DOHH2 (cell line): ENCODE data around the gene SLC12A6.
"Not testable (repeated sequence)": the region's sequence is repeated elsewhere in the genome, so short reads cannot be mapped to it uniquely, and the experiment has no call there.

ENCODE experiments used
- H3F3A ChIP-seq: fragments of 200-600 bp; sonication (generic), shearing (Covaris generic); 2 replicates; pipeline ENCODE4 v1.6.0; 2016; ENCODE audit warnings: antibody characterized with exemption, mild to moderate bottlenecking; ENCODE audit not compliant: control insufficient read depth, insufficient read depth
- H3K27ac ChIP-seq: fragments of 200-600 bp; sonication (generic); 2 replicates; pipeline ENCODE4 v1.5.1; 2014; ENCODE audit warnings: low read depth, mild to moderate bottlenecking, low read length, moderate library complexity
- H3K27me3 ChIP-seq: fragments of 200-600 bp; sonication (generic); 2 replicates; pipeline ENCODE4 v1.6.1; 2014; ENCODE audit warnings: mild to moderate bottlenecking, low read length, mixed read lengths; ENCODE audit not compliant: control insufficient read depth
- H3K36me3 ChIP-seq: fragments of 200-600 bp; sonication (generic); 2 replicates; pipeline ENCODE4 v1.6.1; 2014; ENCODE audit warnings: mild to moderate bottlenecking, low read length, moderate library complexity, mixed read lengths; ENCODE audit not compliant: control insufficient read depth
- H3K4me1 ChIP-seq: fragments of 200-600 bp; sonication (generic); 2 replicates; pipeline ENCODE4 v1.6.1; 2014; ENCODE audit warnings: mild to moderate bottlenecking, low read length, mixed read lengths; ENCODE audit not compliant: control insufficient read depth
- H3K4me2 ChIP-seq: fragments of 200-600 bp; sonication (generic); 2 replicates; pipeline ENCODE4 v1.6.0; 2014; ENCODE audit warnings: mild to moderate bottlenecking, low read length, moderate library complexity
- H3K4me3 ChIP-seq: fragments of 200-600 bp; sonication (generic); 2 replicates; pipeline ENCODE4 v1.5.1; 2014; ENCODE audit warnings: mild to moderate bottlenecking, low read length, mixed read lengths
- H3K79me2 ChIP-seq: fragments of 200-600 bp; sonication (generic); 2 replicates; pipeline ENCODE4 v1.6.1; 2014; ENCODE audit warnings: mild to moderate bottlenecking, low read length, mixed read lengths; ENCODE audit not compliant: control insufficient read depth
- H3K9me2 ChIP-seq: fragments of 200-600 bp; sonication (generic); replicated peaks from 2 replicates; pipeline ENCODE4 v1.6.1; 2014; ENCODE audit warnings: mild to moderate bottlenecking, low read length, mixed read lengths; ENCODE audit not compliant: control insufficient read depth
- H3K9me3 ChIP-seq: fragments of 200-600 bp; sonication (generic); 2 replicates; pipeline ENCODE4 v1.6.1; 2014; ENCODE audit warnings: antibody characterized with exemption, low read length, mixed read lengths; ENCODE audit not compliant: control insufficient read depth, insufficient read depth
- H4K20me1 ChIP-seq: fragments of 200-600 bp; sonication (generic); 2 replicates; pipeline ENCODE4 v1.6.0; 2014; ENCODE audit warnings: low read depth, mild to moderate bottlenecking, antibody characterized with exemption, low read length, moderate library complexity; ENCODE audit not compliant: control insufficient read depth, insufficient read depth
- EZH2phosphoT487 ChIP-seq: fragments of 200-600 bp; sonication (generic); IDR thresholded peaks from 2 replicates; pipeline ENCODE4 v1.6.1; 2017; ENCODE audit warnings: borderline replicate concordance, mild to moderate bottlenecking, antibody characterized with exemption, low read length, moderate library complexity, mixed read lengths
- TF ChIP-seq, protein P1 (sequence below): fragments of 200-600 bp; sonication (generic); IDR thresholded peaks from one replicate; pipeline ENCODE4 v1.5.1; 2014; ENCODE audit warnings: antibody characterized with exemption, mild to moderate bottlenecking, low read depth, low read length; ENCODE audit not compliant: poor library complexity, severe bottlenecking

The SLC12A6 gene

DNA sequence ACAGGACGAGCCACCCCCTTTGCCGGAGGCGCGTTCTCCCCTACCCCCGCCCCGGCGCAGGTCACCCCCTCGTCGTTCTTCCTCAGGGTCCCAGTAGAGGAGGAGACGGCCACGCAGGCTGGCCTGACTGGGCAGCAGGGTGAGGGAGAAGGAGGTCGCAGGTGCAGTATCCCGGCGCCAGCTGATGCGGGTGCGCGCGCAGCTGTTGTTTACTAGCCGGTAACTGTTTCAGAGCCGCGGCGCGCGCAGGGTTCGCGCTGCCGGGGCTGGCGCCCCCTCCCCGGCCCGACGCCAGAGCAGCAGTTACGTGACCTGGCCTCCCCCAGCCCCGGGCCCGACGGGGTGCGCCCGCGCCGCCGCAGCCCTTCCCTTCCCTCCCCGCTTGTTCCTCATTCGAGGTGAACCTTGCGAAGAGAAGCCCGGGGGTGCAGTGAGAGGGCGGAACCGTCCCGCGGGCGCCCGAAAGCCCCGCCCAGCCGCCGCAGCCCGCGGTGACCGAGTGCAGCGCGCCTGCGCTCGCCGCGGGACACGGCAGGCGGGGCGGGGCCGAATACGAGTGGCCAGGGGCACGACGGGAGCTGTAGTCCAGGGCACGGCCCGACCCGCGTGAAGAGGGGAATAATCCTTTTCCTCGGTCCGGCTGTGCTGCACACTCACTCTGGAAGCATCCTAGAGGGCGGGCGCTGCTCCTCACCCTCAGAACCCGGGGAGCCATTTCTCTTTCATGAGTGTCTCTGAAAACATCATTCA, at the start of gene SLC12A6:
Gene SLC12A6, minus strand, starts transcription at position 225 of the 750 bp plus-strand sequence. CDS start 1,101 bp downstream, outside the sequence.
- Histone ChIP-seq H3K27ac (peak within 1 kb of the TSS; percentile 39), H3K36me3 (peaks cover 28% of the 10 kb centered on the region), H3K4me3 (peak within 1 kb of the TSS; percentile 88), H3F3A (peaks cover 30% of the 10 kb centered on the region), H3K27me3 (no peaks in the 10 kb centered on the region; the same call in 1 of the 2 replicates), H3K4me1 (peaks cover 63% of the 10 kb centered on the region), H3K9me2 (no peaks in the 10 kb centered on the region), H4K20me1 (no peaks in the 10 kb centered on the region), H3K79me2 (peaks cover 24% of the 10 kb centered on the region), H3K9me3 (no peaks in the 10 kb centered on the region), H3K4me2 (peak within 1 kb of the TSS; percentile 82)
- TF ChIP-seq EZH2phosphoT487: no peak
- TF ChIP-seq, protein P1, sequence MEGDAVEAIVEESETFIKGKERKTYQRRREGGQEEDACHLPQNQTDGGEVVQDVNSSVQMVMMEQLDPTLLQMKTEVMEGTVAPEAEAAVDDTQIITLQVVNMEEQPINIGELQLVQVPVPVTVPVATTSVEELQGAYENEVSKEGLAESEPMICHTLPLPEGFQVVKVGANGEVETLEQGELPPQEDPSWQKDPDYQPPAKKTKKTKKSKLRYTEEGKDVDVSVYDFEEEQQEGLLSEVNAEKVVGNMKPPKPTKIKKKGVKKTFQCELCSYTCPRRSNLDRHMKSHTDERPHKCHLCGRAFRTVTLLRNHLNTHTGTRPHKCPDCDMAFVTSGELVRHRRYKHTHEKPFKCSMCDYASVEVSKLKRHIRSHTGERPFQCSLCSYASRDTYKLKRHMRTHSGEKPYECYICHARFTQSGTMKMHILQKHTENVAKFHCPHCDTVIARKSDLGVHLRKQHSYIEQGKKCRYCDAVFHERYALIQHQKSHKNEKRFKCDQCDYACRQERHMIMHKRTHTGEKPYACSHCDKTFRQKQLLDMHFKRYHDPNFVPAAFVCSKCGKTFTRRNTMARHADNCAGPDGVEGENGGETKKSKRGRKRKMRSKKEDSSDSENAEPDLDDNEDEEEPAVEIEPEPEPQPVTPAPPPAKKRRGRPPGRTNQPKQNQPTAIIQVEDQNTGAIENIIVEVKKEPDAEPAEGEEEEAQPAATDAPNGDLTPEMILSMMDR: no peak

- H3K79me2 ChIP-seq, H4K20me1 ChIP-seq, H3F3A ChIP-seq, H3K4me1 ChIP-seq, H3K27ac ChIP-seq, H3K36me3 ChIP-seq, H3K9me2 ChIP-seq, H3K4me2 ChIP-seq, H3K4me3 ChIP-seq, H3K27me3 ChIP-seq, H3K9me3 ChIP-seq: not testable (repeated sequence)
Observed at GRCh38 chr15:34381829-34382521, 44.4 kb upstream of the SLC12A6 start.

DNA sequence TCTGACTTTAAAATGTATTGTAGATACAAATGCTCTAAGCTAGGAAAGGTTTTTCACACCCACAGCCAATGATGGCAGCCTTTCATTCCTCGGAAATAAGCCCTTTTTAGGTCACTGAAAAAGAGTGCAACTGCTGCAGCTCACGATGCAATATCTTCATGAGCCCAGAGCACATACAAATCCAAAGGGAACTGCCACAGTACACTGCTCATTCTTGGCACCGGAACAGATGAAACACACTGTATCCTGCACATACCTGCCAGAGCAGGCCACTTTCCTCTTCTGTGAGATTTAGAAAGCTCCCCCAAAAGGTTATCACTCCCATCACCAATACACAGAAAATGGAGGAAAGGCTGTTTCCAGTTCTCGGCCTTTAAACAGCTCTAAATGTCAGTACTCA, 42.9 kb upstream of the SLC12A6 start:
- not testable (repeated sequence) for H3K36me3 ChIP-seq, H3K79me2 ChIP-seq, H3K4me3 ChIP-seq, H3F3A ChIP-seq, H3K4me2 ChIP-seq, H3K27ac ChIP-seq, H4K20me1 ChIP-seq, H3K4me1 ChIP-seq, H3K9me3 ChIP-seq, H3K9me2 ChIP-seq, H3K27me3 ChIP-seq

DNA sequence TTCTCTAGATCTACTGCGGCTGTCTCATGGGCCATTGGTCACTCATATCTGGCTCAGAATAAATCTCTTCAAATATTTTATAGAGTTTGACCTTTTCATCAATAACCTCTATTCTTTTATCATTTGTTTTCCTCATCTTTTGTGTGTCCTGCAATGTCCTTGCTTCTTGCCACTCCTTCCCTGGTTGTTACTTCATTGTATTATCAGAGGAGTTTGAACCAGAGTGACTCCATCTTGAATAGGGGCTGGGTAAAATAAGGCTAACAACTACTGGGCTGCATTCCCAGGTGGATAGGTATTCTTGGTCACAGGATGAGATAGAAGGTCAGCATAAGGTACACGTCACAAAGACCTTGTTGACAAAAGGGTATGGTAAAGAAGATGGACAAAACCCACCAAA, 39.3 kb upstream of the SLC12A6 start:
- Histone ChIP-seq H3K79me2 (no peaks in the 10 kb centered on the region), H3K9me3 (no peaks in the 10 kb centered on the region), H3K4me3 (no peak overlapping the region), H4K20me1 (no peaks in the 10 kb centered on the region), H3K27me3 (no peaks in the 10 kb centered on the region), H3K4me2 (no peak overlapping the region), H3F3A (no peaks in the 10 kb centered on the region), H3K9me2 (no peaks in the 10 kb centered on the region), H3K27ac (no peak overlapping the region), H3K36me3 (no peaks in the 10 kb centered on the region), H3K4me1 (no peaks in the 10 kb centered on the region)
- TF ChIP-seq EZH2phosphoT487: no peak
- TF ChIP-seq, protein P1: no peak

GRCh38 chr15:34375541-34375940, 38.0 kb upstream of the SLC12A6 start:
- H3K27me3 ChIP-seq, H3K79me2 ChIP-seq, H3F3A ChIP-seq, H3K36me3 ChIP-seq, H3K4me2 ChIP-seq, H3K9me2 ChIP-seq, H3K4me1 ChIP-seq, H3K9me3 ChIP-seq, H4K20me1 ChIP-seq, H3K4me3 ChIP-seq, H3K27ac ChIP-seq: not testable (repeated sequence)
